Thyroid gland (tissue), 4 donors: ENCODE results near the gene SRPK1.

ENCODE experiments used
- CTCF ChIP-seq, 6 experiments: fragments of 200-600 bp in 3 of 6; fragments of 450-650 bp in 3 of 6; sonication (generic) in 3 of 6; IDR thresholded peaks; one replicate each; pipeline ENCODE4 v1.5.1; 2016 to 2019; ENCODE audit warnings: antibody characterized with exemption in 6 of 6, mild to moderate bottlenecking in 2 of 6, inconsistent platforms in 1 of 6, moderate library complexity in 1 of 6
- POLR2A ChIP-seq, 2 donors: fragments of 450-650 bp; IDR thresholded peaks; one replicate each; pipeline ENCODE4 v1.6.1; 2017; ENCODE audit warnings: antibody characterized with exemption in 2 of 2, mild to moderate bottlenecking in 2 of 2, moderate library complexity in 1 of 2

- TF ChIP-seq CTCF (IDR thresholded peaks at IDR 0.05) (no peak), POLR2A (IDR thresholded peaks at IDR 0.05) (no peak)
Observed at GRCh38 chr6:35919085-35919826, 1.6 kb downstream of the SRPK1 start.
